B cell (primary cell): Measurements from ENCODE around the gene EXOSC10. TPM values are rescaled to one million over a fixed set of nuclear protein-coding genes. Genes with fewer than 3 reads are reported as not detected.
A peak's percentile ranks its signal among the peaks of the same experiment; 100 is the strongest.

Source experiments
- ATAC-seq: fragments of 200-7000 bp; cut with Tn5 transposase; one replicate; pipeline ENCODE4 v1.10.0; 2021; ENCODE audit warnings: low read depth, mild to moderate bottlenecking, moderate number of reproducible peaks, moderate library complexity
- CTCF ChIA-PET: fragments of 350-600 bp; sonication (Branson Sonifier 250); formaldehyde crosslinking; loops from one replicate; lab custom pipeline; 2021; ENCODE audit warnings: antibody characterized with exemption, inconsistent platforms; lab: Charles Lee
- POLR2A ChIA-PET: fragments of 350-600 bp; sonication (Branson Sonifier 250); formaldehyde crosslinking; loops from one replicate; lab custom pipeline; 2021; ENCODE audit warnings: antibody characterized with exemption; lab: Charles Lee
- DNase-seq: peaks from one replicate; pipeline ENCODE4 v3.0.0; 2013
- H2AFZ ChIP-seq: 2 replicates; pipeline ENCODE4 v1.6.1; 2012; ENCODE audit warnings: mild to moderate bottlenecking, low read depth, low read length; ENCODE audit not compliant: insufficient read depth, poor library complexity, severe bottlenecking
- H3K27ac ChIP-seq, 2 donors: 1 replicate in 1 of 2; 2 replicates in 1 of 2; pipeline ENCODE4 v1.5.1; 2012 to 2013; ENCODE audit warnings: low read length in 2 of 2, mild to moderate bottlenecking in 2 of 2, moderate library complexity in 1 of 2
- H3K27me3 ChIP-seq, 4 experiments: fragments of 200-600 bp in 1 of 4; sonication (generic) in 1 of 4; replicated peaks in 1 of 4; 1 replicate in 2 of 4; 2 replicates in 2 of 4; pipeline versions ENCODE4 v1.6.1 to v1.7.0; 2013 to 2016; ENCODE audit warnings: low read length in 3 of 4, mild to moderate bottlenecking in 2 of 4, mixed read lengths in 1 of 4, moderate library complexity in 1 of 4; ENCODE audit not compliant: insufficient read depth in 4 of 4, control insufficient read depth in 3 of 4; ENCODE audit errors: control extremely low read depth in 1 of 4
- H3K36me3 ChIP-seq, 2 experiments: replicated peaks in 1 of 2; 1 replicate in 1 of 2; 2 replicates in 1 of 2; pipeline versions ENCODE4 v1.6.1 to v1.7.1; 2013; ENCODE audit warnings: low read length in 1 of 2; ENCODE audit not compliant: insufficient read depth in 2 of 2, control insufficient read depth in 1 of 2; ENCODE audit errors: control extremely low read depth in 1 of 2, extremely low read depth in 1 of 2
- H3K4me1 ChIP-seq, 2 donors: fragments of 200-600 bp in 1 of 2; sonication (generic) in 1 of 2; 1 replicate in 1 of 2; 2 replicates in 1 of 2; pipeline versions ENCODE4 v1.5.1 to v1.6.1; 2013 to 2017; ENCODE audit warnings: low read length in 2 of 2; ENCODE audit not compliant: control insufficient read depth in 2 of 2, insufficient read depth in 2 of 2
- H3K4me2 ChIP-seq: replicated peaks from 2 replicates; pipeline ENCODE3; 2012; ENCODE audit warnings: mild to moderate bottlenecking, low read depth, low read length; ENCODE audit not compliant: poor library complexity, severe bottlenecking
- H3K4me3 ChIP-seq, 5 experiments: fragments of 200-600 bp in 1 of 5; sonication (generic) in 1 of 5; 1 replicate in 3 of 5; 2 replicates in 2 of 5; pipeline versions ENCODE4 v1.5.1 to v1.7.0; 2011 to 2016; ENCODE audit warnings: low read length in 4 of 5, mild to moderate bottlenecking in 4 of 5, low read depth in 2 of 5, control low read depth in 1 of 5, moderate library complexity in 1 of 5; ENCODE audit not compliant: insufficient read depth in 1 of 5; ENCODE audit errors: control extremely low read depth in 1 of 5, extremely low read depth in 1 of 5
- H3K79me2 ChIP-seq: fragments of 200-600 bp; sonication (generic); one replicate; pipeline ENCODE4 v1.6.0; 2016; ENCODE audit warnings: low read length; ENCODE audit not compliant: control insufficient read depth, insufficient read depth
- H3K9ac ChIP-seq: fragments of 200-600 bp; sonication (generic); 2 replicates; pipeline ENCODE4 v1.6.1; 2017; ENCODE audit warnings: mild to moderate bottlenecking, low read length, moderate library complexity
- H3K9me3 ChIP-seq, 3 donors: one replicate each; pipeline versions ENCODE4 v1.6.1 to v1.7.1; 2013; ENCODE audit warnings: low read length in 2 of 3; ENCODE audit not compliant: control insufficient read depth in 2 of 3, insufficient read depth in 1 of 3; ENCODE audit errors: control extremely low read depth in 1 of 3
- H4K20me1 ChIP-seq: 2 replicates; pipeline ENCODE4 v1.6.0; 2012; ENCODE audit warnings: mild to moderate bottlenecking, low read length; ENCODE audit not compliant: insufficient read depth, control insufficient read depth, poor library complexity, severe bottlenecking
- H3K27ac Mint-ChIP-seq: one replicate; pipeline ENCODE4 v1.8.0; 2021; ENCODE audit warnings: mixed read lengths
- H3K27me3 Mint-ChIP-seq: one replicate; pipeline ENCODE4 v1.8.0; 2021; ENCODE audit warnings: mixed read lengths
- H3K4me1 Mint-ChIP-seq: one replicate; pipeline ENCODE4 v1.8.0; 2021; ENCODE audit warnings: mixed read lengths
- H3K4me3 Mint-ChIP-seq: one replicate; pipeline ENCODE4 v1.8.0; 2021; ENCODE audit warnings: mixed read lengths
- H3K9me3 Mint-ChIP-seq: one replicate; pipeline ENCODE4 v1.8.0; 2022; ENCODE audit warnings: mixed read lengths; ENCODE audit not compliant: insufficient read depth
- EZH2 ChIP-seq: IDR thresholded peaks from 2 replicates; pipeline ENCODE4 v1.6.1; 2012; ENCODE audit warnings: borderline replicate concordance, low read depth, mild to moderate bottlenecking, moderate library complexity, low read length; ENCODE audit not compliant: insufficient read depth, poor library complexity, severe bottlenecking
- WGBS: methylation state at CpG from one replicate; pipeline ENCODE4 v1.1.5; 2013; ENCODE audit warnings: missing lambda C conversion rate; ENCODE audit not compliant: insufficient coverage; 5-methylcytosine and 5-hydroxymethylcytosine counted together
- intact Hi-C: fragments of 100-400 bp; cut with micrococcal nuclease; formaldehyde crosslinking; loops from one replicate; pipeline ENCODE4 v1.10.0; 2022
- polyA plus RNA-seq: library from polyadenylated mRNA; depleted of rRNA; stranded (reverse); fragments of >200 nt; gene quantifications from 2 replicates; pipeline ENCODE4 v1.2.3, GENCODE V29; 2012
- total RNA-seq, 2 donors: library from RNA; stranded (reverse); fragments of 120-200 nt in 1 of 2; gene quantifications; 1 replicate in 1 of 2; 2 replicates in 1 of 2; pipeline versions ENCODE4 v1.2.3 to v1.2.4, GENCODE V29; 2013 to 2022
- TF ChIP-seq, protein P1 (sequence below): fragments of 200-600 bp; IDR thresholded peaks from one replicate; pipeline ENCODE4 v1.8.0; 2022; ENCODE audit warnings: antibody characterized with exemption, mild to moderate bottlenecking

Gene EXOSC10
- total and polyA plus RNA-seq, 2 donors (not counting 1 experiment from before 2014, with no cell fraction given) = 83.4 to 119 TPM

- TF ChIP-seq, protein P1, sequence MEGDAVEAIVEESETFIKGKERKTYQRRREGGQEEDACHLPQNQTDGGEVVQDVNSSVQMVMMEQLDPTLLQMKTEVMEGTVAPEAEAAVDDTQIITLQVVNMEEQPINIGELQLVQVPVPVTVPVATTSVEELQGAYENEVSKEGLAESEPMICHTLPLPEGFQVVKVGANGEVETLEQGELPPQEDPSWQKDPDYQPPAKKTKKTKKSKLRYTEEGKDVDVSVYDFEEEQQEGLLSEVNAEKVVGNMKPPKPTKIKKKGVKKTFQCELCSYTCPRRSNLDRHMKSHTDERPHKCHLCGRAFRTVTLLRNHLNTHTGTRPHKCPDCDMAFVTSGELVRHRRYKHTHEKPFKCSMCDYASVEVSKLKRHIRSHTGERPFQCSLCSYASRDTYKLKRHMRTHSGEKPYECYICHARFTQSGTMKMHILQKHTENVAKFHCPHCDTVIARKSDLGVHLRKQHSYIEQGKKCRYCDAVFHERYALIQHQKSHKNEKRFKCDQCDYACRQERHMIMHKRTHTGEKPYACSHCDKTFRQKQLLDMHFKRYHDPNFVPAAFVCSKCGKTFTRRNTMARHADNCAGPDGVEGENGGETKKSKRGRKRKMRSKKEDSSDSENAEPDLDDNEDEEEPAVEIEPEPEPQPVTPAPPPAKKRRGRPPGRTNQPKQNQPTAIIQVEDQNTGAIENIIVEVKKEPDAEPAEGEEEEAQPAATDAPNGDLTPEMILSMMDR = peak; percentile 37
- no peak for TF ChIP-seq EZH2
- H3K36me3 ChIP-seq = peaks cover 4 to 9% of the 10 kb centered on the region in 2 experiments
These were observed 39.5 kb downstream of the EXOSC10 start, which contains the start of gene SRM for GRCh38 chr1:11059968-11060830. Gene SRM (minus strand): TSS chr1:11060018. CDS start chr1:11059943, 75 bp downstream.

More at GRCh38 chr1:11059968-11060830, 39.5 kb downstream of the EXOSC10 start, which contains the start of gene SRM:
- Histone ChIP-seq H4K20me1 (peaks cover 10% of the 10 kb centered on the region), H3K4me3 (peak within 1 kb of the TSS; percentile 73 to 93 (median 79)), H3K27ac (peak within 1 kb of the TSS; percentile 43 to 65), H3K9ac (peak within 1 kb of the TSS; percentile 95), H3K79me2 (peaks cover 28% of the 10 kb centered on the region), H3K4me2 (peak within 1 kb of the TSS; percentile 99), H3K4me1 (peaks cover 16 to 19% of the 10 kb centered on the region in 2 donors), H2AFZ (peak within 1 kb of the TSS; percentile 91), H3K27me3 (no peaks in the 10 kb centered on the region), H3K9me3 (peaks cover 0 to 3% (median 0%) of the 10 kb centered on the region in 3 donors)
- POLR2A ChIA-PET = interaction anchor here (0.6 to 2.2 kb wide), 3 partner anchors 22 to 588 kb away, joined by 3 to 6 read pairs (median 5); partner anchors contain the start of gene EXOSC10
- peak; percentile 98 for ATAC-seq
- H3K4me1 Mint-ChIP-seq = peaks cover 25% of the 10 kb centered on the region
- intact Hi-C loops = loop anchor here (1.0 kb wide), 4 partner anchors 39 to 621 kb away; partner anchors contain the start of genes EXOSC10, MAD2L2, TARDBP and UBIAD1
- peak within 1 kb of the TSS; percentile 98 for H3K4me3 Mint-ChIP-seq
- WGBS = under 1% methylated on average over 79 of the region's 83 CpGs
- H3K27ac Mint-ChIP-seq = peak within 1 kb of the TSS; percentile 92
- CTCF ChIA-PET = interaction anchor here (1.6 to 3.0 kb wide), 2 partner anchors 22 to 39 kb away, joined by 4 to 22 read pairs; partner anchors contain the start of gene EXOSC10
- peak; percentile 93 for DNase-seq
- H3K27me3 Mint-ChIP-seq = no peaks in the 10 kb centered on the region
- H3K9me3 Mint-ChIP-seq = no peaks in the 10 kb centered on the region
